GM12878 (cell line): ENCODE results near the gene YY2. TPM values are rescaled to one million over a fixed set of nuclear protein-coding genes. Genes with fewer than 3 reads are reported as not detected.

Experiments
- ASH2L ChIP-seq: fragments of 300-600, 200-600 bp; sonication (generic); IDR thresholded peaks from 2 replicates; pipeline ENCODE4 v1.6.1; 2017; ENCODE audit warnings: low read depth, mild to moderate bottlenecking, borderline replicate concordance
- CHD1 ChIP-seq: IDR thresholded peaks from 2 replicates; pipeline ENCODE4 v1.6.1; 2012; ENCODE audit warnings: low read depth, low read length, improper control_type of control experiment
- CREM ChIP-seq: IDR thresholded peaks from 2 replicates; pipeline ENCODE4 v1.6.1; 2014; ENCODE audit warnings: antibody characterized with exemption, low read depth
- CUX1 ChIP-seq: IDR thresholded peaks from 2 replicates; pipeline ENCODE4 v1.6.1; 2012; ENCODE audit warnings: improper control_type of control experiment, low read depth, low read length; ENCODE audit not compliant: insufficient replicate concordance
- E4F1 ChIP-seq: fragments of 450-650 bp; IDR thresholded peaks from 2 replicates; pipeline ENCODE4 v1.6.1; 2018; ENCODE audit warnings: borderline replicate concordance, mild to moderate bottlenecking; ENCODE audit not compliant: partially characterized antibody
- EED ChIP-seq: sonication (generic); IDR thresholded peaks from 2 replicates; pipeline ENCODE4 v1.6.1; 2016; ENCODE audit warnings: antibody characterized with exemption, low read depth
- FOXM1 ChIP-seq: IDR thresholded peaks from 2 replicates; pipeline ENCODE4 v1.6.1; 2012; ENCODE audit warnings: low read depth, mild to moderate bottlenecking, inconsistent platforms, low read length, moderate library complexity
- HDGF ChIP-seq: fragments of 450-650 bp; IDR thresholded peaks from 2 replicates; pipeline ENCODE4 v1.6.1; 2016; ENCODE audit warnings: antibody characterized with exemption
- JUNB ChIP-seq: IDR thresholded peaks from 2 replicates; pipeline ENCODE4 v1.6.1; 2016; ENCODE audit warnings: antibody characterized with exemption, mild to moderate bottlenecking
- KDM1A ChIP-seq: fragments of 200-600 bp; sonication (generic); IDR thresholded peaks from 2 replicates; pipeline ENCODE4 v1.6.1; 2016; ENCODE audit warnings: borderline replicate concordance
- MTA3 ChIP-seq: IDR thresholded peaks from 2 replicates; pipeline ENCODE4 v1.6.1; 2012; ENCODE audit warnings: low read length, inconsistent platforms, borderline replicate concordance
- MYB ChIP-seq: fragments of 150-350 bp; IDR thresholded peaks from 2 replicates; pipeline ENCODE4 v1.6.1; 2014; ENCODE audit warnings: mild to moderate bottlenecking, low read depth, low read length, borderline replicate concordance
- NR2C2 ChIP-seq: IDR thresholded peaks from 2 replicates; pipeline ENCODE4 v1.6.1; 2011; ENCODE audit warnings: borderline replicate concordance, low read depth; ENCODE audit not compliant: control insufficient read depth, insufficient read length
- NR2F1 ChIP-seq: fragments of 450-650 bp; conservative IDR thresholded peaks from 2 replicates; pipeline ENCODE4 v1.6.1; 2017; ENCODE audit warnings: mild to moderate bottlenecking
- POLR2AphosphoS5 ChIP-seq: IDR thresholded peaks from 2 replicates; pipeline ENCODE4 v1.6.1; 2011; ENCODE audit warnings: mild to moderate bottlenecking, low read length, inconsistent platforms
- RCOR1 ChIP-seq: conservative IDR thresholded peaks from 2 replicates; pipeline ENCODE4 v1.6.1; 2012; ENCODE audit warnings: low read depth, low read length, improper control_type of control experiment
- RELA ChIP-seq: fragments of 450-650 bp; IDR thresholded peaks from 2 replicates; pipeline ENCODE4 v1.8.0; 2014; ENCODE audit warnings: borderline replicate concordance; ENCODE audit not compliant: partially characterized antibody
- SIX5 ChIP-seq: IDR thresholded peaks from 2 replicates; pipeline ENCODE4 v1.6.1; 2011; ENCODE audit warnings: mild to moderate bottlenecking, low read depth, low read length, moderate library complexity; ENCODE audit not compliant: severe bottlenecking
- SPI1 ChIP-seq: IDR thresholded peaks from 2 replicates; pipeline ENCODE4 v1.6.1; 2011; ENCODE audit warnings: low read depth, mild to moderate bottlenecking, low read length, moderate library complexity, borderline replicate concordance; ENCODE audit not compliant: insufficient read depth
- TARDBP ChIP-seq: IDR thresholded peaks from 2 replicates; pipeline ENCODE4 v1.6.1; 2016; ENCODE audit warnings: borderline replicate concordance
- TBL1XR1 ChIP-seq: IDR thresholded peaks from 2 replicates; pipeline ENCODE4 v1.6.1; 2012; ENCODE audit warnings: low read depth, low read length, improper control_type of control experiment
- WRNIP1 ChIP-seq: IDR thresholded peaks from 2 replicates; pipeline ENCODE4 v1.6.1; 2011; ENCODE audit warnings: low read depth, low read length, improper control_type of control experiment, borderline replicate concordance
- ZNF274 ChIP-seq: IDR thresholded peaks from one replicate; pipeline ENCODE4 v1.8.0; 2011; ENCODE audit not compliant: insufficient read length, insufficient read depth
- ZSCAN29 ChIP-seq: fragments of 450-650 bp; IDR thresholded peaks from 2 replicates; pipeline ENCODE4 v1.6.1; 2017; ENCODE audit warnings: mild to moderate bottlenecking, moderate library complexity
- polyA plus RNA-seq, 11 experiments: library from polyadenylated mRNA; depleted of rRNA in 4 of 11; unstranded in 6 of 11; stranded (reverse) in 5 of 11; fragments of >200 nt; fragmentation: Nextera tagmentation in 4 of 11; fragmentation: Illumina TruSeq in 1 of 11; extraction: Ambion mirVana in 4 of 11; extraction: Trizol in 1 of 11; gene quantifications; 1 replicate in 1 of 11; 2 replicates in 10 of 11; pipeline versions ENCODE4 v1.2.1 to v1.2.3, GENCODE V29; 2011 to 2016; ENCODE audit warnings: inconsistent platforms in 2 of 11, missing spikeins in 2 of 11, low read depth in 1 of 11
- total RNA-seq, 4 experiments: library from RNA; depleted of rRNA in 3 of 4; stranded (reverse); fragments of >200 nt in 3 of 4; fragmentation: Illumina TruSeq in 1 of 4; extraction: Trizol in 1 of 4; gene quantifications; 2 replicates each; pipeline versions ENCODE4 v1.2.1 to v1.2.3, GENCODE V29; 2013 to 2021

Gene YY2
- total and polyA plus RNA-seq, 10 of the 15 experiments (the other 5 are each of a cell fraction or from before 2014, with no cell fraction given): 0.31 to 1.2 (median 0.74) TPM

- 0 out of 2 replicates have a peak, but pooled peaks have one; percentile 7 for TF ChIP-seq JUNB
- 0 out of 2 replicates have a peak, but pooled peaks have one; percentile 34 for TF ChIP-seq FOXM1
- 0 out of 2 replicates have a peak, but pooled peaks have one; percentile 44 for TF ChIP-seq TARDBP
- no peak for TF ChIP-seq NR2C2
- TF ChIP-seq MYB: no peak
- TF ChIP-seq RELA: no peak
- peak; percentile 6; the same call in 1 of the 2 replicates for TF ChIP-seq NR2F1
- peak; percentile 45; the same call in 1 of the 2 replicates for TF ChIP-seq CREM
- TF ChIP-seq SIX5: peak; percentile 56
- TF ChIP-seq RCOR1: no peak
- TF ChIP-seq KDM1A: no peak
- TF ChIP-seq TBL1XR1: 0 out of 2 replicates have a peak, but pooled peaks have one; percentile 37
- TF ChIP-seq SPI1: no peak
- TF ChIP-seq E4F1: no peak
- peak; percentile 80 for TF ChIP-seq POLR2AphosphoS5
- TF ChIP-seq MTA3: no peak; the same call in 1 of the 2 replicates
- TF ChIP-seq HDGF: 0 out of 2 replicates have a peak, but pooled peaks have one; percentile 20
- TF ChIP-seq CUX1: no peak
- TF ChIP-seq ASH2L: no peak
- no peak for TF ChIP-seq ZNF274
- peak; percentile 73; the same call in 1 of the 2 replicates for TF ChIP-seq ZSCAN29
- TF ChIP-seq CHD1: no peak
- TF ChIP-seq WRNIP1: peak; percentile 56; the same call in 1 of the 2 replicates
- 0 out of 2 replicates have a peak, but pooled peaks have one; percentile 38 for TF ChIP-seq EED
Observed at GRCh38 chrX:21839334-21840192, 16.2 kb upstream of the YY2 start, which contains the start of gene MBTPS2 (continued).
